Head of caudate nucleus (tissue), 42 donors: ENCODE measurements around the gene FMN1.
A peak's percentile ranks its signal among the peaks of the same experiment; 100 is the strongest.
"Not testable (repeated sequence)": the region's sequence is repeated elsewhere in the genome, so short reads cannot be mapped to it uniquely, and the experiment has no call there.

Experiments
- DNase-seq, 42 donors: peaks; one replicate each; pipeline versions ENCODE4 v3.0.0 to v3.0.0-alpha.2; 2020 to 2021; ENCODE audit warnings: mixed read lengths in 7 of 42
- intact Hi-C: fragments of 100-400 bp; cut with DNase I; formaldehyde crosslinking; loops from one replicate; pipeline ENCODE4 v1.15.0; 2022

The FMN1 gene

GRCh38 chr15:32966512-32966911, 228.0 kb downstream of the FMN1 start:
- intact Hi-C loops, result no loop called here
- no peak for DNase-seq

- intact Hi-C loops, result no loop called here
- no peak for DNase-seq
Observed at GRCh38 chr15:32965897-32966296, 228.6 kb downstream of the FMN1 start.

GRCh38 chr15:32959077-32959476, 235.4 kb downstream of the FMN1 start:
- no peak for DNase-seq
- intact Hi-C loops, result loop anchor here (10.0 kb wide), 1 partner anchor 304 kb away; no protein-coding TSS in a partner anchor

- intact Hi-C loops, result loop anchor here (10.0 kb wide), 1 partner anchor 302 kb away; no protein-coding TSS in a partner anchor
- DNase-seq, result no peak
Observed at GRCh38 chr15:32957219-32957618, 237.3 kb downstream of the FMN1 start.

- intact Hi-C loops, result loop anchor here (10.0 kb wide), 1 partner anchor 302 kb away; no protein-coding TSS in a partner anchor
- DNase-seq, result no peak
Observed at GRCh38 chr15:32956711-32957110, 237.8 kb downstream of the FMN1 start.

GRCh38 chr15:32956006-32956405, 238.5 kb downstream of the FMN1 start:
- DNase-seq, result peak in 17 of 42 donors; percentile 11 to 59 (median 29)

GRCh38 chr15:32953533-32953910, 241.0 kb downstream of the FMN1 start:
- intact Hi-C loops, result loop anchor here (10.0 kb wide), 1 partner anchor 299 kb away; no protein-coding TSS in a partner anchor
- DNase-seq, result no peak

More at GRCh38 chr15:32956006-32956405, 238.5 kb downstream of the FMN1 start:
- intact Hi-C loops, result loop anchor here (10.0 kb wide), 1 partner anchor 301 kb away; no protein-coding TSS in a partner anchor

- no peak for DNase-seq
- intact Hi-C loops, result loop anchor here (10.0 kb wide), 1 partner anchor 298 kb away; no protein-coding TSS in a partner anchor
Observed at GRCh38 chr15:32952901-32953532, 241.5 kb downstream of the FMN1 start.

GRCh38 chr15:32951736-32952464, 242.6 kb downstream of the FMN1 start:
- no peak for DNase-seq
- intact Hi-C loops, result loop anchor here (10.0 kb wide), 1 partner anchor 297 kb away; no protein-coding TSS in a partner anchor

- intact Hi-C loops, result loop anchor here (10.0 kb wide), 1 partner anchor 295 kb away; no protein-coding TSS in a partner anchor
- not testable (repeated sequence) for DNase-seq
Observed at GRCh38 chr15:32950051-32950450, 244.5 kb downstream of the FMN1 start.

GRCh38 chr15:32946210-32946609, 248.3 kb downstream of the FMN1 start:
- no peak for DNase-seq
- intact Hi-C loops, result no loop called here

- DNase-seq, result no peak
- intact Hi-C loops, result no loop called here
Observed at GRCh38 chr15:32944431-32944830, 250.1 kb downstream of the FMN1 start.

- DNase-seq, result no peak
- intact Hi-C loops, result no loop called here
Observed at GRCh38 chr15:32943711-32944110, 250.8 kb downstream of the FMN1 start.

GRCh38 chr15:32942401-32942841, 252.1 kb downstream of the FMN1 start:
- no peak for DNase-seq
- intact Hi-C loops, result no loop called here

GRCh38 chr15:32941823-32942222, 252.7 kb downstream of the FMN1 start:
- DNase-seq, result no peak
- intact Hi-C loops, result no loop called here

- no peak for DNase-seq
- intact Hi-C loops, result no loop called here
Observed at GRCh38 chr15:32936976-32937375, 257.5 kb downstream of the FMN1 start.

GRCh38 chr15:32936283-32936918, 258.1 kb downstream of the FMN1 start:
- DNase-seq, result peak in 4 of 42 donors; percentile 2 to 42 (median 12)
- intact Hi-C loops, result no loop called here

GRCh38 chr15:32935139-32935538, 259.4 kb downstream of the FMN1 start:
- no peak for DNase-seq
- intact Hi-C loops, result no loop called here

GRCh38 chr15:32933236-32933635, 261.3 kb downstream of the FMN1 start:
- intact Hi-C loops, result no loop called here
- DNase-seq, result no peak

GRCh38 chr15:32928876-32929275, 265.6 kb downstream of the FMN1 start:
- intact Hi-C loops, result no loop called here
- no peak for DNase-seq
